ENCODE measurements around the gene FRYL. TPM values are rescaled to one million over a fixed set of nuclear protein-coding genes. Genes with fewer than 3 reads are reported as not detected.

Gene FRYL
- total and polyA plus RNA-seq, 2 of the 8 experiments (the other 6 are each of a cell fraction or from before 2014, with no cell fraction given), result 8.0 to 36.5 TPM

DNA sequence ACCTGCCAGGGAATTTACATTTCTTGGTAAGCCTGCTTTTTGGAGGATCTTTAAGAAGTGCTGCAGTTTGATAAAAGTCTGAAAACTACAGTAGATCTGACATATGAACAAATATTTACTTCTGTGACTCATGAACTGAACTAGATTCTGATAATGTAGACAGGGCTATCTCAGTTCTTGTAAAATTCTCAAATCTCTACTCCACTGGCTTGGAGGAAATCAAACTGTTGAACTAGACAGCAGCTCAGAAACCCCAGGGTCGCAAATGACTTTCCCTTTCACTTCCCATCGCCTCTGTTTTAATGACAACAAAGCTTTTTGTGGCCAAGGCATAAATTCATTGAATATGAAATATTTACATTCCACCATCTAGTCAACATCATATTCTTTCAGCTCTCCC lies 35.4 kb upstream of the FRYL start:
- no peak overlapping the region for H2BK120ac ChIP-seq (replicated peaks; ENCODE audit: low read depth, low read length)
- no peak overlapping the region for H3K27ac ChIP-seq (ENCODE audit: low read depth, low read length)
- H3K9ac ChIP-seq (replicated peaks in 1 of 4; ENCODE audit: extremely low read depth in 1 of 4, low read depth in 3 of 4, low read length in 3 of 4), result no peak overlapping the region
- FAIRE-seq (no peak), DNase-seq (ENCODE audit: low read depth in 1 of 2, low spot score in 2 of 2) (no peak)
- H3K27me3 ChIP-seq (replicated peaks in 1 of 4; ENCODE audit: control insufficient read depth in 3 of 4, extremely low read depth in 1 of 4, insufficient read depth in 3 of 4, low read length in 3 of 4), result no peaks in the 10 kb centered on the region
- POLR2A ChIA-PET (ENCODE audit: partially characterized antibody), result no interaction called here
- no peak overlapping the region for H4K5ac ChIP-seq (ENCODE audit: insufficient read length, low read depth, low read length)
- H2BK12ac ChIP-seq (ENCODE audit: low read depth, low read length), result no peak overlapping the region
- H4K20me1 ChIP-seq (replicated peaks in 1 of 2; ENCODE audit: control insufficient read depth in 1 of 2, insufficient read depth in 2 of 2, low read length in 2 of 2), result no peaks in the 10 kb centered on the region
- H4K8ac ChIP-seq (ENCODE audit: extremely low read depth, insufficient read depth, low read length), result no peak overlapping the region
- no peak overlapping the region for H3K14ac ChIP-seq (ENCODE audit: insufficient read length)
- no peaks in the 10 kb centered on the region for H3K9me3 ChIP-seq (ENCODE audit: insufficient read depth in 2 of 2, low read depth in 1 of 2, low read length in 1 of 2)
- no peaks in the 10 kb centered on the region for H3K79me2 ChIP-seq (ENCODE audit: control insufficient read depth in 1 of 2, insufficient read depth in 2 of 2, low read length in 2 of 2)
- H3K4me2 ChIP-seq (ENCODE audit: insufficient read depth in 1 of 2, low read depth in 2 of 2, low read length in 2 of 2), result no peak overlapping the region
- H2BK5ac ChIP-seq (ENCODE audit: low read depth, low read length), result no peak overlapping the region
- H2BK20ac ChIP-seq (ENCODE audit: low read length), result no peak overlapping the region
- H3K23me2 ChIP-seq (ENCODE audit: low read depth, low read length), result no peaks in the 10 kb centered on the region
- H3K56ac ChIP-seq (replicated peaks; ENCODE audit: insufficient read length, low read depth, low read length), result no peak overlapping the region
- H3K4me3 ChIP-seq (ENCODE audit: extremely low read depth in 1 of 4, insufficient read depth in 2 of 4, low read depth in 3 of 4, low read length in 4 of 4), result no peak overlapping the region
- no peak overlapping the region for H3K23ac ChIP-seq (ENCODE audit: insufficient read length)
- H3K4ac ChIP-seq (replicated peaks; ENCODE audit: insufficient read length, low read depth, low read length), result no peak overlapping the region
- H2AFZ ChIP-seq (ENCODE audit: low read length), result no peak overlapping the region
- WGBS, 2 experiments (ENCODE audit: extremely low coverage in 1 of 2, insufficient coverage in 1 of 2, insufficient read length in 1 of 2, insufficient replicate concordance in 2 of 2, low coverage in 1 of 2, low lambda C conversion rate in 2 of 2, missing lambda C conversion rate in 1 of 2), result 72% methylated on average over 2 of the region's 2 CpGs; no CpG with 5 or more reads in 1 of the 2 experiments
- no peak overlapping the region for H2AK5ac ChIP-seq (ENCODE audit: low read depth, low read length)
- H3K79me1 ChIP-seq (ENCODE audit: low read depth, low read length), result no peaks in the 10 kb centered on the region
- CTCF ChIA-PET (ENCODE audit: partially characterized antibody), result interaction anchor here (1.0 kb wide), 1 partner anchor 12 kb away, joined by 3 read pairs; no protein-coding TSS in a partner anchor
- no peak overlapping the region for H4K91ac ChIP-seq (replicated peaks; ENCODE audit: insufficient read length, low read length)
- H3K18ac ChIP-seq (ENCODE audit: extremely low read depth, low read length), result no peak overlapping the region
- H3K4me1 ChIP-seq (replicated peaks in 1 of 4; ENCODE audit: control insufficient read depth in 3 of 4, insufficient read depth in 4 of 4, low read length in 3 of 4), result no peaks in the 10 kb centered on the region; a peak in 2 of 7 replicates
- H3K36me3 ChIP-seq (ENCODE audit: control insufficient read depth in 2 of 4, insufficient read depth in 4 of 4, low read length in 3 of 4), result no peaks in the 10 kb centered on the region
- no peak overlapping the region for H2BK15ac ChIP-seq (ENCODE audit: low read length)
- no peak for TF ChIP-seq SIN3A (conservative IDR thresholded peaks at IDR 0.05 in 1 of 2, IDR thresholded peaks at IDR 0.05 in 1 of 2; ENCODE audit: low read depth in 1 of 2, low read length in 2 of 2)
- TF ChIP-seq EZH2 (IDR thresholded peaks at IDR 0.05; ENCODE audit: low read depth, low read length, severe bottlenecking), result no peak
- TF ChIP-seq CHD2 (IDR thresholded peaks at IDR 0.05; ENCODE audit: low read length), result no peak
- TF ChIP-seq CBX8 (IDR thresholded peaks at IDR 0.05; ENCODE audit: borderline replicate concordance, low read depth, low read length), result no peak
- no peak for TF ChIP-seq CREB1 (IDR thresholded peaks at IDR 0.05)
- no peak for TF ChIP-seq POU5F1 (IDR thresholded peaks at IDR 0.05; ENCODE audit: low read depth, low read length)
- no peak for TF ChIP-seq SP1 (IDR thresholded peaks at IDR 0.05; ENCODE audit: low read depth, low read length)
- no peak for TF ChIP-seq BCL11A (IDR thresholded peaks at IDR 0.05; ENCODE audit: low read depth in 2 of 2, low read length in 2 of 2)
- no peak for TF ChIP-seq SIX5 (IDR thresholded peaks at IDR 0.05; ENCODE audit: low read depth, low read length)
- no peak for TF ChIP-seq POLR2A (IDR thresholded peaks at IDR 0.05; ENCODE audit: control extremely low read depth in 1 of 2, low read depth in 2 of 2, low read length in 2 of 2)
- TF ChIP-seq, protein P1, sequence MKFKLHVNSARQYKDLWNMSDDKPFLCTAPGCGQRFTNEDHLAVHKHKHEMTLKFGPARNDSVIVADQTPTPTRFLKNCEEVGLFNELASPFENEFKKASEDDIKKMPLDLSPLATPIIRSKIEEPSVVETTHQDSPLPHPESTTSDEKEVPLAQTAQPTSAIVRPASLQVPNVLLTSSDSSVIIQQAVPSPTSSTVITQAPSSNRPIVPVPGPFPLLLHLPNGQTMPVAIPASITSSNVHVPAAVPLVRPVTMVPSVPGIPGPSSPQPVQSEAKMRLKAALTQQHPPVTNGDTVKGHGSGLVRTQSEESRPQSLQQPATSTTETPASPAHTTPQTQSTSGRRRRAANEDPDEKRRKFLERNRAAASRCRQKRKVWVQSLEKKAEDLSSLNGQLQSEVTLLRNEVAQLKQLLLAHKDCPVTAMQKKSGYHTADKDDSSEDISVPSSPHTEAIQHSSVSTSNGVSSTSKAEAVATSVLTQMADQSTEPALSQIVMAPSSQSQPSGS (IDR thresholded peaks at IDR 0.05; ENCODE audit: low read length), result no peak
- no peak for TF ChIP-seq KDM1A (IDR thresholded peaks at IDR 0.05; ENCODE audit: borderline replicate concordance, low read length)
- TF ChIP-seq EP300 (IDR thresholded peaks at IDR 0.05; ENCODE audit: borderline replicate concordance in 1 of 2, low read depth in 2 of 2, low read length in 2 of 2), result no peak
- TF ChIP-seq BACH1 (IDR thresholded peaks at IDR 0.05; ENCODE audit: low read length), result no peak

Data from H1 (cell line).